Esophagus muscularis mucosa (tissue), 4 donors: ENCODE results near the gene RNF14. TPM values are rescaled to one million over a fixed set of nuclear protein-coding genes. Genes with fewer than 3 reads are reported as not detected.
"Not testable (repeated sequence)": the region's sequence is repeated elsewhere in the genome, so short reads cannot be mapped to it uniquely, and the experiment has no call there.

Experiments
- DNase-seq: peaks from one replicate; pipeline ENCODE4 v3.0.0-alpha.2; 2017; ENCODE audit errors: extremely low spot score
- H3K27ac ChIP-seq, 4 donors: fragments of 200-600 bp; sonication (generic); replicated peaks in 1 of 4; 1 replicate in 3 of 4; 2 replicates in 1 of 4; pipeline ENCODE4 v1.5.1; 2016 to 2019; ENCODE audit warnings: mild to moderate bottlenecking in 1 of 4
- H3K27me3 ChIP-seq, 4 donors: fragments of 200-600 bp; sonication (generic); one replicate each; pipeline versions ENCODE4 v1.5.1 to v1.6.0; 2016 to 2019
- H3K36me3 ChIP-seq, 4 donors: fragments of 200-600 bp; sonication (generic); one replicate each; pipeline ENCODE4 v1.5.1; 2016 to 2019
- H3K4me1 ChIP-seq, 4 donors: fragments of 200-600 bp; sonication (generic); one replicate each; pipeline ENCODE4 v1.5.1; 2016 to 2019
- H3K4me3 ChIP-seq, 4 donors: fragments of 200-600 bp; sonication (generic); 1 replicate in 2 of 4; 2 replicates in 2 of 4; pipeline ENCODE4 v1.5.1; 2016 to 2019; ENCODE audit warnings: mild to moderate bottlenecking in 4 of 4, moderate library complexity in 1 of 4
- H3K9me3 ChIP-seq, 4 donors: fragments of 200-600 bp; sonication (generic); 1 replicate in 3 of 4; 2 replicates in 1 of 4; pipeline ENCODE4 v1.5.1; 2016 to 2019
- EP300 ChIP-seq: sonication (generic); formaldehyde crosslinking; IDR thresholded peaks from one replicate; pipeline ENCODE4 v1.6.1; 2017; ENCODE audit warnings: antibody characterized with exemption
- POLR2A ChIP-seq: fragments of 450-650 bp; IDR thresholded peaks from one replicate; pipeline ENCODE4 v1.6.1; 2017; ENCODE audit warnings: antibody characterized with exemption, moderate library complexity, mild to moderate bottlenecking, low read depth
- POLR2AphosphoS5 ChIP-seq, 2 donors: sonication (generic); formaldehyde crosslinking; IDR thresholded peaks; one replicate each; pipeline ENCODE4 v1.6.1; 2017; ENCODE audit warnings: antibody characterized with exemption in 2 of 2
- WGBS: methylation state at CpG from one replicate; pipeline ENCODE4 v1.1.5; 2018; 5-methylcytosine and 5-hydroxymethylcytosine counted together
- intact Hi-C: fragments of 100-400 bp; cut with DNase I; formaldehyde crosslinking; loops from one replicate; pipeline ENCODE4 v1.15.1; 2023
- total RNA-seq, 4 donors: library from RNA; depleted of rRNA; stranded (reverse); fragments of >200 nt; gene quantifications; one replicate each; pipeline versions ENCODE4 v1.1.0 to v1.2.1, GENCODE V29; 2016
- TF ChIP-seq, protein P1 (sequence below), 3 experiments: fragments of 200-600 bp in 2 of 3; fragments of 450-650 bp in 1 of 3; sonication (generic) in 2 of 3; IDR thresholded peaks; one replicate each; pipeline ENCODE4 v1.5.1; 2017 to 2019; ENCODE audit warnings: antibody characterized with exemption in 3 of 3, mild to moderate bottlenecking in 2 of 3, moderate library complexity in 1 of 3

Gene RNF14
- total RNA-seq, 4 donors from 2014 or later = 65.8 to 94.1 (median 72.6) TPM

DNA sequence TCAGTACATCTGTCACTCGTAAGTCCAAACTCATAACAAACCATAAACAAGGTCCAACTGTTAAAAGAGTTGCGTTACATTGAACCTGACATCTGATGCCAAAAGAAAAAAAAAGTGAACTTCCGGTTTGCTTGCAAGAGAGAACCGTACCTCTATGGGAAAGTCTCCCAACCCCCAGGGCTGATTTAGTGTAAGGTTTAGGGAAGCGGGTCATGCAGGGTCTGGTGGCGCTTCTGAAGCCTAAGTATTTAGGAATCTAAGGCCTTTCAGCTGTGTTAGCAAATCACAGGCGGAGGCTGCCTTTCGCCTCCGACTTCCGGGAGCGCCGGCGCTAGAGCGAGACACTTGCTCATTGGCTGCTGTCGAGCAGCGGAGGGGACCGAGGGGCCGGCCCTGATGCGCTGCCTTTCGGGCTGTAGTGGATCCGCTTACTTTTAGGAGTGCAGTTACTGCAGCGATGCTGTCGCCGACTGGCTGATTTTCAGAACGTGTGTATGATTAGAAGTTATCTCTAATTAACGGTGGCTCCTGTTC is 55.9 kb downstream of the RNF14 start:
- intact Hi-C loops = no loop called here
- Histone ChIP-seq H3K27me3 (no peaks in the 10 kb centered on the region), H3K36me3 (no peaks in the 10 kb centered on the region), H3K27ac (peak overlapping the region; percentile 83 to 85 (median 84)), H3K4me1 (peaks cover 3 to 9% (median 6%) of the 10 kb centered on the region in 4 donors), H3K4me3 (peak overlapping the region; percentile 48 to 59 (median 55)), H3K9me3 (peaks cover 0 to 8% (median 0%) of the 10 kb centered on the region in 4 donors)
- DNase-seq = peak; percentile 95
- TF ChIP-seq, protein P1, sequence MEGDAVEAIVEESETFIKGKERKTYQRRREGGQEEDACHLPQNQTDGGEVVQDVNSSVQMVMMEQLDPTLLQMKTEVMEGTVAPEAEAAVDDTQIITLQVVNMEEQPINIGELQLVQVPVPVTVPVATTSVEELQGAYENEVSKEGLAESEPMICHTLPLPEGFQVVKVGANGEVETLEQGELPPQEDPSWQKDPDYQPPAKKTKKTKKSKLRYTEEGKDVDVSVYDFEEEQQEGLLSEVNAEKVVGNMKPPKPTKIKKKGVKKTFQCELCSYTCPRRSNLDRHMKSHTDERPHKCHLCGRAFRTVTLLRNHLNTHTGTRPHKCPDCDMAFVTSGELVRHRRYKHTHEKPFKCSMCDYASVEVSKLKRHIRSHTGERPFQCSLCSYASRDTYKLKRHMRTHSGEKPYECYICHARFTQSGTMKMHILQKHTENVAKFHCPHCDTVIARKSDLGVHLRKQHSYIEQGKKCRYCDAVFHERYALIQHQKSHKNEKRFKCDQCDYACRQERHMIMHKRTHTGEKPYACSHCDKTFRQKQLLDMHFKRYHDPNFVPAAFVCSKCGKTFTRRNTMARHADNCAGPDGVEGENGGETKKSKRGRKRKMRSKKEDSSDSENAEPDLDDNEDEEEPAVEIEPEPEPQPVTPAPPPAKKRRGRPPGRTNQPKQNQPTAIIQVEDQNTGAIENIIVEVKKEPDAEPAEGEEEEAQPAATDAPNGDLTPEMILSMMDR (IDR thresholded peaks at IDR 0.05) = no peak
- peak; percentile 70 to 81 for TF ChIP-seq POLR2AphosphoS5 (IDR thresholded peaks at IDR 0.05)
- WGBS = 2% methylated on average over 10 of the region's 26 CpGs

DNA sequence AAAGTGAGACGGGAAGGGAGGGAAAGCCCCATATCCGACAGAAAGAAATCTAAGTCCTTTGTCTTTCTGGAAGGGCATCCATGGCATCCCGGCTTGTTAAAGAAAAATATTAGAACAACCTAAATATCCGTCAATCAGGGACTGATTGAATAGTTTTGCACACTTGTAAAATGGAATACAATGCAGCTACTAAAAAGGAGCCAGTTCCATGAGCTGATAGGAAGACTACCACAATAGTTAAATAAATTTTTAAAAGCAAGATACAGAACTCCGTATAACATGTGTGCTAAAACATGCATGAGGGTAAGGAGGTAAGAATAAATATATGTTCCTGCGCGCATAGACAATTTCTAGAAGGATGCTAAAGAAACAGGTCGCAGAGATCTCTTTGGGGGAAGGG is 56.7 kb downstream of the RNF14 start:
- H3K4me3 ChIP-seq = peak overlapping the region; percentile 48 to 59 (median 55)
- TF ChIP-seq EP300 = no peak
- TF ChIP-seq POLR2AphosphoS5 (IDR thresholded peaks at IDR 0.05) = no peak
- no peak for TF ChIP-seq POLR2A
- TF ChIP-seq, protein P1 (IDR thresholded peaks at IDR 0.05) = no peak
- no peak for DNase-seq
- WGBS = 75% methylated on average over 8 of the region's 8 CpGs
- H3K9me3 ChIP-seq = peaks cover 0 to 2% (median 0%) of the 10 kb centered on the region in 4 donors
- no peaks in the 10 kb centered on the region for H3K27me3 ChIP-seq
- H3K27ac ChIP-seq = peak overlapping the region in 3 of 4 donors; percentile 84 to 85 (median 84)
- intact Hi-C loops = no loop called here
- H3K4me1 ChIP-seq = peaks cover 3 to 9% (median 6%) of the 10 kb centered on the region in 4 donors
- no peaks in the 10 kb centered on the region for H3K36me3 ChIP-seq

DNA sequence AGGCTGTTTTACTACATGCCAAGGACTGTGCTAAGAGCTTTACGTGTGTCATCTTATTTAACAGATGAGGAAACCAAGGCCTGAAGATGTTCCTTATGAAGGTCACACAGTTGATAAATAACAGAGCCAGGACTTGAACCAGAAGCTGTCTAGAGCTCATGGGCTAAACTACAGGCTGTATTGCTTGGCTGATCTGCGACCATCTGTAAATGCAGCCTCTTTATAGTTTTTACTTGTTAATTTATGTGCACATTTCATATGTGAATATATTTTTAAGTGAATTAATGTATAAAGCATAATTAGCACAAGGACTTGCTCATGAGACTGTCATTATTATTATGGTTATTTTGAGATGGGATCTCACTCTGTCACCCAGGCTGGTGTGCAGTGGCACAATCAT is 63.2 kb downstream of the RNF14 start:
- no peaks in the 10 kb centered on the region for H3K4me1 ChIP-seq
- no peak overlapping the region for H3K4me3 ChIP-seq
- no peaks in the 10 kb centered on the region for H3K36me3 ChIP-seq
- H3K27me3 ChIP-seq = no peaks in the 10 kb centered on the region
- H3K27ac ChIP-seq = no peak overlapping the region
- no peaks in the 10 kb centered on the region for H3K9me3 ChIP-seq
- no peak for DNase-seq
- no peak for TF ChIP-seq POLR2A
- no peak for TF ChIP-seq POLR2AphosphoS5 (IDR thresholded peaks at IDR 0.05)
- TF ChIP-seq, protein P1 (IDR thresholded peaks at IDR 0.05) = no peak
- TF ChIP-seq EP300 = no peak
- WGBS = 88% methylated on average over 2 of the region's 2 CpGs
- intact Hi-C loops = no loop called here

DNA sequence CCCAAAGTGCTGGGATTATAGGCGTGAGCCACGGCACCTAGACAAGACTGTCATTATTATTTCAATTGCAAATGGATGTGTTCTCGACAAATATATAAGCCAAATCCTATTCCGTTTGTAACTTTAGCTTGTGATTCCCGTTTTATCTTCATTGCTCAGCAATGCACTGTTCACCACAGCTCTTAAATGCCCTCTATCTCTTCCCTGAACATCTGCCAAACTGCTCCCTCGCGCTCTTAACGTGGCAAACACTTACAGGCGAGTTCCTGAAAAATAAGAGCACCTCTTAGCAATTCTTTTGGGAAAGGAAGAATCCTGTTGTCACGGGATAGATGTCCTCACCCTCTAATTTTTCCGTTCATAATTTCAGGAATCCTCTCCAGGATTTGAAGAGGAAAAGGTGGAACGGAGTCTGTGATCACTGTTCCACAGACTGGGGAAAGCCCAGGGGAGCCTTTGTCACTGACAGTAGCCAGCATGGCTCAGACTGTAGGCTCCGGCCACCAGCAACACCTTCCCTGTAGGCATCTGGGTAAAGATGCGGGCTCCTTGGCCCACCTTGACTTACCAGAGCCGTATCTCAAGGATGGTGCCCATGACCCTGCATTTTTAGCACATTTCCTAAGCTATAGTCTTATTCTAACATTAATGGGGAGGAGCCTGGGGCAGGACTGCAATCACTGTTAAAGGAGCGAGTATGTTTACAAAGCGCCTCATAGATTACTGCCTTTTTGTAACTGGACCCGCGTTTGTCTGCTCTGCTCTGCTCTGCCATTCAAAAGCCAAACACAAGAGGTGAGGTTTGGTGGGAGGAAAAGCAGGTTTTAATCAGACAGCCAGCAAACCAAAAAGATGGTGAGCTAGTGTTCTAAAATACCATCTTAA is 64.1 kb downstream of the RNF14 start:
- H3K9me3 ChIP-seq = no peaks in the 10 kb centered on the region
- no peak overlapping the region for H3K27ac ChIP-seq
- peak; percentile 64 for DNase-seq
- intact Hi-C loops = no loop called here
- no peak overlapping the region for H3K4me3 ChIP-seq
- H3K4me1 ChIP-seq = no peaks in the 10 kb centered on the region
- no peaks in the 10 kb centered on the region for H3K27me3 ChIP-seq
- 74% methylated on average over 19 of the region's 19 CpGs for WGBS
- no peaks in the 10 kb centered on the region for H3K36me3 ChIP-seq
- TF ChIP-seq POLR2A (no peak), POLR2AphosphoS5 (IDR thresholded peaks at IDR 0.05) (no peak), EP300 (no peak)
- TF ChIP-seq, protein P1 (IDR thresholded peaks at IDR 0.05) = no peak

DNA sequence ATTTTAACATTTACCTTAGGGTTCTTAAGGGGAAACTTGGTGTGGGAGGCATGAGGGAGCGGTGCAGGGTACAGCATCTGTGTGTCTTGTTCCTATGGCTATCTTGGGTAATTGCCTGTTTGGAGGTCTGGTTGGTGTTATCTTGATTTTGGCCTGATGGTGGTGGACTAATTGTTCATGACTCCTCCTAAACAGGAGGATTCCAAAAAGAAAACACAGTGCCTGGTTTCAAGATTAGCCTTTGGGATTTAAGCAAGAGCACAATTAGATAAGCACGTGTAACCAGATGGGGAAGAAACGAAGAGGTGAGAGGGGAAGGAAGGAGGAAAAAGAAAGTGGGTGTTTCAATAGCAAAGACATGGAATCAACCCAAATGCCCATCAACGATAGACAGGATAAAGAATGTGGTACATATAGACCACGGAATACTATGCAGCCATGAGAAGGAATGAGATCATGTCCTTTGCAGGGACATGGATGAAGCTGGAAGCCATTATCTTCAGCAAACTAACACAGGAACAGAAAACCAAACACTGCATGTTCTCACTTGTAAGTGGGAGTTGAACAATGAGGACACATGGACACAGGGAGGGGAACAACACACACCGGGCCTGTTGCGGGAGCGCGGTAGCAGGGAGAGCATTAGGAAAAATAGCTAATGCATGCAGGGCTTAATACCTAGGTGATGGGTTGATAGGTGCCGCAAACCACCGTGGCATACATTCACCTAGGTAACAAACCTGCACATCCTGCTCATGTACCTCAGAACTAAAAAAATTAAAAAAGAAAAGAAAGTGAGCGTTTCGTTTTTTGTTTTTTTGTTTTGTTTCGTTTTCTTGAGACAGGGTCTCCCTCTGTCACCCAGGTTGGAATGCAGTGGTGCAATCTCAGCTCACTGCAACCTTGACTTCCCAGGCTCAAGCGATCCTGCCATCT is 65.0 kb downstream of the RNF14 start:
- H3K4me3 ChIP-seq, H3K9me3 ChIP-seq, H3K27ac ChIP-seq, H3K4me1 ChIP-seq, H3K36me3 ChIP-seq, H3K27me3 ChIP-seq, DNase-seq, intact Hi-C loops: not testable (repeated sequence)
- WGBS = 94% methylated on average over 15 of the region's 15 CpGs
